GM04504 (cell line): ENCODE results near the gene SERPINA5.

Experiments used
- DNase-seq: peaks from one replicate; pipeline ENCODE4 v3.0.0-alpha.2; 2012; ENCODE audit warnings: low read depth

Gene SERPINA5

GRCh38 chr14:94581127-94581999 lies at the start of gene SERPINA5:
SERPINA5 (plus strand) TSS chr14:94581426; CDS start chr14:94587363, 5,937 bp downstream.
- DNase-seq = no peak

- no peak for DNase-seq
Observed at GRCh38 chr14:94532447-94532846, 48.8 kb upstream of the SERPINA5 start.

GRCh38 chr14:94535506-94535905 lies 45.7 kb upstream of the SERPINA5 start:
- no peak for DNase-seq

GRCh38 chr14:94536836-94537235 lies 44.4 kb upstream of the SERPINA5 start:
- DNase-seq = no peak

- no peak for DNase-seq
Observed at GRCh38 chr14:94538070-94538740, 43.0 kb upstream of the SERPINA5 start.

- no peak for DNase-seq
Observed at GRCh38 chr14:94539181-94539580, 42.0 kb upstream of the SERPINA5 start.

GRCh38 chr14:94540031-94540794 lies 41.0 kb upstream of the SERPINA5 start:
- DNase-seq = no peak

- DNase-seq = no peak
Observed at GRCh38 chr14:94541234-94541975, 39.8 kb upstream of the SERPINA5 start.

- DNase-seq = peak; percentile 2
Observed at GRCh38 chr14:94542111-94542810, 39.0 kb upstream of the SERPINA5 start.

GRCh38 chr14:94542811-94543440 lies 38.3 kb upstream of the SERPINA5 start:
- no peak for DNase-seq

- DNase-seq = no peak
Observed at GRCh38 chr14:94543449-94544124, 37.6 kb upstream of the SERPINA5 start.

- DNase-seq = no peak
Observed at GRCh38 chr14:94544726-94545125, 36.5 kb upstream of the SERPINA5 start.

GRCh38 chr14:94545131-94545841 lies 35.9 kb upstream of the SERPINA5 start:
- no peak for DNase-seq

GRCh38 chr14:94547151-94547680 lies 34.0 kb upstream of the SERPINA5 start:
- DNase-seq = no peak

GRCh38 chr14:94547726-94548125 lies 33.5 kb upstream of the SERPINA5 start:
- DNase-seq = no peak

GRCh38 chr14:94548131-94548998 lies 32.9 kb upstream of the SERPINA5 start:
- no peak for DNase-seq

GRCh38 chr14:94548999-94549985 lies 31.9 kb upstream of the SERPINA5 start:
- DNase-seq = peak; percentile 9
